GM13977 (cell line): ENCODE results near the gene SEC16A.

Experiments used
- DNase-seq: peaks from one replicate; pipeline ENCODE4 v3.0.0; 2012; ENCODE audit warnings: low spot score
- CTCF ChIP-seq: IDR thresholded peaks from 2 replicates; pipeline ENCODE4 v1.5.1; 2012; ENCODE audit warnings: mild to moderate bottlenecking, control low read depth; ENCODE audit not compliant: insufficient read depth; ENCODE audit errors: extremely low read depth, missing control alignments
- in situ Hi-C: fragments of 300-500 bp; cut with MboI; formaldehyde crosslinking; loops from one replicate; pipeline ENCODE4 v1.12.0; 2022; ENCODE audit warnings: low sequenced_read_pairs, low pct_unique_long_range_greater_than_20kb, mixed read lengths, inconsistent platforms; ENCODE audit not compliant: unreplicated experiment

SEC16A gene

GRCh38 chr9:136482046-136482792 is 621 bp downstream of the SEC16A start:
- TF ChIP-seq CTCF = no peak
- in situ Hi-C loops = no loop called here
- DNase-seq = no peak

- in situ Hi-C loops = no loop called here
- no peak for DNase-seq
- no peak for TF ChIP-seq CTCF
These were observed 1.3 kb downstream of the SEC16A start for GRCh38 chr9:136481558-136481957.

- in situ Hi-C loops = no loop called here
- TF ChIP-seq CTCF = no peak
- no peak for DNase-seq
These were observed 6.3 kb downstream of the SEC16A start for GRCh38 chr9:136476369-136477150.

- in situ Hi-C loops = no loop called here
- TF ChIP-seq CTCF = no peak
- DNase-seq = no peak
These were observed 7.6 kb downstream of the SEC16A start for GRCh38 chr9:136474974-136475865.

- no peak for DNase-seq
- in situ Hi-C loops = no loop called here
- TF ChIP-seq CTCF = no peak
These were observed 8.7 kb downstream of the SEC16A start for GRCh38 chr9:136474021-136474640.

- in situ Hi-C loops = no loop called here
- no peak for TF ChIP-seq CTCF
These were observed 9.5 kb downstream of the SEC16A start for GRCh38 chr9:136473354-136473721.

More at GRCh38 chr9:136473354-136473721, 9.5 kb downstream of the SEC16A start:
- DNase-seq = no peak
